Measurements from ENCODE around the gene STK32B.

GRCh38 chr4:5473125-5473524 lies 421.8 kb downstream of the STK32B start:
- TF ChIP-seq CAMTA2 (CRISPR knock-in tag; conservative IDR thresholded peaks at IDR 0.05) (no peak), ZNF766 (CRISPR knock-in tag; conservative IDR thresholded peaks at IDR 0.05) (no peak), FOXP1 (CRISPR knock-in tag; IDR thresholded peaks at IDR 0.05) (no peak), SIN3B (IDR thresholded peaks at IDR 0.05; ENCODE audit: low read depth) (no peak), ZC3H4 (CRISPR knock-in tag; IDR thresholded peaks at IDR 0.05; ENCODE audit: borderline replicate concordance) (no peak)
